Coronary artery (tissue), 2 donors: ENCODE data around the gene MAP6D1.

Experiments used
- DNase-seq: peaks from one replicate; pipeline ENCODE4 v3.0.0-alpha.2; 2017; ENCODE audit warnings: low spot score
- H3K27ac ChIP-seq, 2 donors: fragments of 200-600 bp; sonication (generic); one replicate each; pipeline ENCODE4 v1.5.1; 2016 to 2019
- H3K4me3 ChIP-seq: fragments of 200-600 bp; sonication (generic); 2 replicates; pipeline ENCODE4 v1.5.1; 2016; ENCODE audit warnings: mild to moderate bottlenecking, moderate library complexity
- CTCF ChIP-seq: fragments of 200-600 bp; sonication (generic); IDR thresholded peaks from one replicate; pipeline ENCODE4 v1.5.1; 2019; ENCODE audit warnings: antibody characterized with exemption

MAP6D1 gene

GRCh38 chr3:183854318-183855035 is 29.1 kb upstream of the MAP6D1 start:
- TF ChIP-seq CTCF: no peak
- Histone ChIP-seq H3K4me3 (no peak overlapping the region), H3K27ac (no peak overlapping the region)
- DNase-seq: no peak

GRCh38 chr3:183845608-183846288 is 20.4 kb upstream of the MAP6D1 start:
- no peak for TF ChIP-seq CTCF
- no peak overlapping the region for H3K4me3 ChIP-seq
- DNase-seq: no peak
- no peak overlapping the region for H3K27ac ChIP-seq

- Histone ChIP-seq H3K4me3 (no peak overlapping the region), H3K27ac (no peak overlapping the region)
- TF ChIP-seq CTCF: no peak
- DNase-seq: no peak
These were observed 19.7 kb upstream of the MAP6D1 start for GRCh38 chr3:183845090-183845489.

GRCh38 chr3:183844606-183845005 is 19.2 kb upstream of the MAP6D1 start:
- no peak overlapping the region for H3K27ac ChIP-seq
- no peak overlapping the region for H3K4me3 ChIP-seq
- no peak for TF ChIP-seq CTCF
- DNase-seq: no peak

- no peak for TF ChIP-seq CTCF
- H3K4me3 ChIP-seq: no peak overlapping the region
- H3K27ac ChIP-seq: no peak overlapping the region
- DNase-seq: no peak
These were observed 14.4 kb upstream of the MAP6D1 start for GRCh38 chr3:183839751-183840150.

- H3K4me3 ChIP-seq: no peak overlapping the region
- DNase-seq: no peak
- no peak overlapping the region for H3K27ac ChIP-seq
- TF ChIP-seq CTCF: no peak
These were observed 12.5 kb upstream of the MAP6D1 start for GRCh38 chr3:183837894-183838293.

- H3K4me3 ChIP-seq: no peak overlapping the region
- no peak for TF ChIP-seq CTCF
- no peak for DNase-seq
- no peak overlapping the region for H3K27ac ChIP-seq
These were observed 12.0 kb upstream of the MAP6D1 start for GRCh38 chr3:183837390-183837789.
